Measurements from ENCODE around the gene GMDS.
A peak's percentile ranks its signal among the peaks of the same experiment; 100 is the strongest.
"Not testable (repeated sequence)": the region's sequence is repeated elsewhere in the genome, so short reads cannot be mapped to it uniquely, and the experiment has no call there.

GMDS gene

GRCh38 chr6:1760876-1761275 lies 484.5 kb downstream of the GMDS start:
- DNase-seq: no peak

- DNase-seq: no peak
Measured at GRCh38 chr6:1759870-1760269, 485.5 kb downstream of the GMDS start.

- DNase-seq: no peak
Measured at GRCh38 chr6:1758076-1758679, 487.2 kb downstream of the GMDS start.

GRCh38 chr6:1757131-1757530 lies 488.3 kb downstream of the GMDS start:
- no peak for DNase-seq

- DNase-seq: no peak
Measured at GRCh38 chr6:1756472-1757129, 488.8 kb downstream of the GMDS start.

GRCh38 chr6:1751063-1751462 lies 494.3 kb downstream of the GMDS start:
- DNase-seq: not testable (repeated sequence)

- no peak for DNase-seq
Measured at GRCh38 chr6:1749041-1749440, 496.4 kb downstream of the GMDS start.

- no peak for DNase-seq
Measured at GRCh38 chr6:1747531-1747930, 497.9 kb downstream of the GMDS start.

- DNase-seq: no peak
Measured at GRCh38 chr6:1747003-1747402, 498.4 kb downstream of the GMDS start.

DNA sequence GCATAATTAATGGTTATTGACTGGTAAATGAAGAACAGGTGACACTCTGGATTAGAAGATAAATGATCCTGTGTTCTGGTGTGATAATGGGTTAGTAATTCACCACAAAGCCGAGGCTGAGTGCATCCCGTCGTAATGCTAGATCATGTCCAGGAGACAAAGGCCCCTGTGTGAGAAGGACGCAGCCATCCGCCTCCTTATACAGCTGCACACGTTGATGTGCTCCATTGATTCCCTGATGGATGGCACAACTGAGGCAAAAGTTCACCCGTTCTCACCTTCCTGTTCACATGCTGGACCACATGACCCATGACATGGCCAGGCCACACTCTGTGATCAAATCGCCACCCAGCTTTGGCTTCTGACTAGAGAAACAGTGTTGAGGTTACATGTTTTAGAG lies 499.6 kb downstream of the GMDS start:
- no peak for DNase-seq

DNA sequence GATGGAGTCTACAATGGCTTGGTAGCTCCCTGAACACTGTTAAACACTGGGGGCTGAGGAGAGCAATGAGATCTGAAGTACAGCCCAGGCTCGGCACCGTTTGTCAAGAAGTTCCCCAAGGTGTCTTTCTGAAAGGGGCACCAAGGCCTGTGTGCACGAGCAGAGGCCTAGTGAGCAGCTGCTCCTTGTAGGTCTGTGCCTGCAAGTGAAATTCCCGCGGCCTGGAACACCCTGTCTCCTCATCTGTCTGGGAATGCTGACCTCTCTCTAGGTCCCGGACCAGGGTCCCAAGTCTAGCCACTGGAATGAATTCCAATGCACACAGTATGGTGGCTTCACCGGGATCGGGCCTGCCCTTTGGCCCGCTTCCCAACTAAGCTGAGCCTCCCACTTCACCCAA lies 500.9 kb downstream of the GMDS start:
- DNase-seq: no peak

- peak; percentile 53 for DNase-seq
Measured at GRCh38 chr6:1739680-1740079, 505.7 kb downstream of the GMDS start.

DNA sequence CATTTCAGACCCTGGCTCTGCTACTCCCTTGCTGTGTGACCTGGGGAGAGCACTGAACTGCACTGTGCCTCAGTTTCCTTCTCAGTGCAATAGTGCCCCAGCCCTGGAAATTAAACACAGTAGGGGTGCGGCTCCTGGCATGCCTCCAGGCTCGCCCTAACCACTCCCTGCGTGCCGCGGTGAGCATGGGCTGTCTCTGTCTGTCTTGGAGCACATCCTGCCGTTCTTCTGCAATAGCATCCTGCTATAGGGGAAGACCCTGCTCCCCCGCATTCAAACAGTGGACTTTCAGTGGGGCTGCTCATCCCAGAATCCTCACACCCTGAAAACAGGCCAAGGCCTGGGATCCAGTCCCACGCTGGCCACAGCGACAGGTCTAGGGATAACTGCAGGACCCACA lies 506.2 kb downstream of the GMDS start:
- DNase-seq: no peak

- DNase-seq: no peak
Measured at GRCh38 chr6:1738558-1739081, 506.8 kb downstream of the GMDS start.

DNA sequence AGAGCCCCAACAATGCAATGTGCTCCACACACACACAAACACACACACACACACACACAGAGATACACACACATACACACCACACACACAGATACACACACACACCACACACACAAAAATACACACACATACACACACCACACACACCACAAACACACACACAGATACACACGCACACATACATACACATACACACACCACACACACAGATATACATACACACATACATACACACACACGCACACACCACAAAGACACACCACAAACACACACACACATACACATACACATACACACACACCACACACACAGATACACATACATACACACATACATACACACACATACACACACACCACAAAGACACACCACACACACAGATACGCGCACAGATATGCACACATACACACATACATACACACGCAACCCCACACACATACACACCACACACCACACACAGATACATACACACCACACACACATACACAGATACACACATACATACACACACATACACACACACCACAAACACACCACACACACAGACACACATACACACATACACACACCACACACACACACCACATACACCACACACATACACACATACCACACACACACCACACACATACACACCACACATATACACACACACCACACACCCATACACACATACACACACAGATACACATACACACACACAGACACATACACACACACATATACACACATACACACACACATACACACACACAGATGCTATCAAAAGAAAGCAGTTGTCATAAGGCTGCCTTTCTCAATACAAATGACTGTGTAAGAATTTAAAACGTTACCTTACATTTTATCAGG lies 507.7 kb downstream of the GMDS start:
- no peak for DNase-seq

DNA sequence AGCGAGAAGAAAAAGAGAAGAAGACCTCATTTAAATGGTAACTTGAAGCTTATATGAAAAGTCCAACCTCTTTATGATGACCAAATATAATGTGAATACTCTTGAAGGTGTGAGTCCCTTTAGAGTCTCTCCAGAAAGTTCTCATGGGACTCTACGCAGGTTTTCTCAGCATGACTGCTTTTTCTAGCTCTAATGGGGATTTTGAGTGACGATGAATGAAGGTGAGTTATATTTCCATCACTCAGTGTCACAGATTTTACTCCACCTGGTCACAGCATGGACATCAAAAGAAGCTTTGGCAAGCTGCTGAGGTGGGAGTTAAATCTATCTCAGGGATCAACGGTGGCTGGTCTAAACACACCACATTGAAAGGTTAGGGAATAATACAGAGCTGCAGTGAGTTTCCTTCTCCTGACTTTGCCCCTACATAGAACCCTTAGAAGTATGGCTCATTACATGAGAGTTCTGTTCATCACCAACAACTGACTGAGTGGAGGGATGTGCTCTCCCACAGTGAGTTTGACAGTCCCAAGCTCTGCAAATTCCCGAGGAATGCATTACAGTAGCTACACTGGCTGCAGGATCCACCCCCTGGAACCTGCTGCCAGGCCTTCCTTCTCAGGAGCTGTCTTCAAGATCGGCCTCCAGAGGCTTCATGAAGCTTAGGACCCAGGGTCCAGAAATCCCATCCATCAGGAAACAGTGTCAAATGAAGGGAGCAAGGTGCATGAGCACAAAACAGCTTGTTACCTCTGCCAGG lies 508.9 kb downstream of the GMDS start:
- DNase-seq: no peak

DNA sequence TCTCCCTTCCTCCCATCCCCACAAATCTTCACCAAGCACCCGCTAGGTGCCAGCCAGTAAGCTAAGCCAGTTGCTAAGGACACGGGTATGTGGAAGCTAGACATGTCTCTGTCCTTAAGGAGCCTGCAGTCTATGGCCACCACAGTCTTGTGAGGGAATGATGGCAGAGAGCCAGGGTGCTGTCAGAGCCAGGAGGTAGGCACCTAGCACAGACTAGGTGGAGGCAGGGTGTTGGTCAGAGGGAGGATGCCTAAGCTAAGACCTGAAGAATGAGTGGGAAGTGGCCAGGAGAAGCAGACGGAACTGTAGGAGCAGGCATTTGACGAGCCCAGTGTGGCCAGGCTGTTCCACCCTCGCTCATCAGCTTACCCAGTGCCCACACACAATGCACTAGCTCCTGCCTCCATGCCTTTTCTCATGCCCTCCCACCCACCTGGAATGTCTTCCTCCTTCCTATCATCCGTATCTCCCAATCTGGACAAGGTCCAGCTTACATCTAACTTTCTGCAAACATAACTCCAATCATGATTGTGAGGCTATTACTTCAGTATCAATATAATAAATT lies 510.1 kb downstream of the GMDS start:
- DNase-seq: no peak

- no peak for DNase-seq
Measured at GRCh38 chr6:1730882-1731281, 514.5 kb downstream of the GMDS start.

DNA sequence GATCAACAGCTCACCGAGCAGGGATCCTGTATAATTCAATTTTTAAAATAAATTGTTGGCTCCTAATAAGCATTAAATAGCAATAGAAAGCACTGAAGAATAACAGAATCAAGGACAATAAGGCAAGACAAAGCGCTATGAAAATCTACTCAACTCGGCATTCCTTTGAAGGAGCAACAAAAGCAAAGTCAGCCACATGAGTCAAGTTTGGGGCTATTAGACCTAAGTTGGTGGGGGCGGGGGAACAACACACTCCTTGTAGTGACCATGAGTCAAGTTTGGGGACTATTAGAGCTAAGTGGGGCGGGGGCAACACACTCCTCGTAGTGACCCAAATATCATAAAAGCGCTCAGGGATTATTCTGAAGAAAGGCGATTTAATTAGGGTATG lies 515.7 kb downstream of the GMDS start:
- no peak for DNase-seq

- no peak for DNase-seq
Measured at GRCh38 chr6:1729133-1729749, 516.2 kb downstream of the GMDS start.

DNA sequence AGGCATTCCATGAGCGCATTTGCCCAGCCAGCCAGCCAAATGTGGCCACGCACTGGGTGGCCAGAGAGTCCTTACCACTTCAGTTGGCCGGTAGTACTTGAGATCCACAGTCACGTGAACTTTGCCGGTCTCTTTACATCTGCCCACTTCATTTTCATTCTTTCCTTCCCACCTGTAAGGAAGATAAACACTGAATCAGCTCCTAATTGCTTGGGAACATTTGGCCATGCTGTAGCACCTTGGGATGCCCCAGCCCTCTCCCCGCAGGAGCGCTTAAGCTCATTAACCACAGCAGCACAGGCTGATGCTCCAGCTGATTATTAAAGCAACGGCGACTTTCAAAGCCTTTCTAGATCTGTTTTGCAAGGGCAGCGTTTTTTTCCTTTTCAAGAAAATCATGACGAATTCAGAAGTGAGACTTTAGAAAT lies 519.0 kb downstream of the GMDS start:
- DNase-seq: no peak

DNA sequence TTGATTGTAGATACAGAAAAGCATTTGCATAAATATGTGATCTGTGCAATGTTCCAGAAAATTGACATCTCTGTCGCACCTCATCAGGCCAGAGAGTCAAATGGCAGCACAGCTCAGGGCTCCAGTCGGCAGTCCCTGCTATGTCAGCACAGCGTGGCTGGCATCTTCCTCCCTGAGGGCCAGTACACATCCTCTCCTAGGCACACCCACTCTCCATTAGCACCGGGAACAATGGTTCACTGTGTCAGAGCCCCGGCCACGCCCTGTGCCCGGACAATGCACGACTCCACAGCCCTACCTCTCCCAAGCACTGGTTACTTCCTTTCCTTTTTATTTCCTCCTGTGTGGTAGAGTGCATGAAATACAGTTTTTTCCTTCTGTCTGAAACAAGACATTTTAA lies 520.8 kb downstream of the GMDS start:
- DNase-seq: peak; percentile 3
